Islet of Langerhans (tissue), 1 donor: ENCODE measurements around the gene CD38.
A peak's percentile ranks its signal among the peaks of the same experiment; 100 is the strongest.
"Not testable (repeated sequence)": the region's sequence is repeated elsewhere in the genome, so short reads cannot be mapped to it uniquely, and the experiment has no call there.

ENCODE experiments used
- FAIRE-seq: peaks from one replicate; lab custom pipeline; 2011; peaks lifted over from hg19 to GRCh38; lab: Jason Lieb, UNC

Gene CD38

GRCh38 chr4:15762460-15762859, 15.7 kb upstream of the CD38 start:
- FAIRE-seq, result not testable (repeated sequence)

DNA sequence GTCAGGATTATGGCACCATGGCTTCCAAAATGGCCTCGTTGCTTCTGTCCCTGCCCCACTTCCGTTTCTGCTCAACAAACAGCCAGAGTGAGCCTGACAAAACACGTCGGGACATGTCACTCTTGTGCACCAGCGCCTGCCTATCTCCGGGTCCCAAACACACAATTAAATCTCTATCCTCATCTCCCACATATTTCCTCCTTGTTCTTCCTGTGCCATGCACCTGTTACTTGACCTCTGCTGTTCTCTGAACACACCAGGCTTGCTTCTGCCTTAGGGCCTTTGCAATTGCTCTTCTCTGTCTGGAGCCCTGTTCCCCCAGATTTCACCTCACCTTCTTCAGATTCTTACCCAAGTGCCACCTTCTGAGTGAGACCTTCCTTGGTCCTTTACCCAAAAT, 12.7 kb upstream of the CD38 start:
- FAIRE-seq, result no peak

DNA sequence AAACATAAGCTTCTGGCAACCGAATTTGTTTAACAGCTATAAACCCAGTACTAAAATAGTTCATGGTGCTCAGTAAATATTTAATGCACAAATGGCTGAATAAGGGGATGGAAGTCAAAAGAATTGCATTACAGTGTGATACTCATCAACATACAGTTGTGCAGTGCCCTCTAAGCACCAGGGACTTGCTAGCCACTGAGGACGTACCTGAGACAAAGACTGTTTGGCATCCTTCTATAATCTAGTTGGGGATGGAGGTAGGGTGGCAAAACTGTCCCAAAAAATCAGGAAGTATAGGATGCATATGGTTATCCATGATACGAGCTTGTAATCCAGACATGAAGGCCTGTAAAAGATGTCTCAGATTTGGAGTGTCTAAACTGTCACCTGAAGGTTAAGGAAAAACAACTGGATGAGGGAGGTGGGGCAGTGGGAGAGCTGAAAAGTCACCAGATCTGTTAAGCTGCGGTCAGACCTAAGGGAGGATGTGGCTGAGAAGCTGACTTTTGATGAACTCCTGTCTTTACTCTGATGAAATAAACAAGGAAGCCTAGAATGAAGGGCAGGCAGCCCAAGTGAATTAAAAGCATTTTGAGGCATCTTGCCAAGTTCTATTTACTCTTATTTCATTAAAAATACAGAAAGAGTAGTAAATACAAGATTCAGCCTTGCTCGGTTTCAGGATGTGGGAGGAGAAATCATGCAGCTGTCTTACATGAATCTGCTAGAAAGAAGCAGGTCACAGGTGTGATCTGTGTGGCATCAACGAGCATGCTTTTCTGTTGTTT, 12.0 kb upstream of the CD38 start:
- no peak for FAIRE-seq

- no peak for FAIRE-seq
Observed at GRCh38 chr4:15766821-15767220, 11.3 kb upstream of the CD38 start.

DNA sequence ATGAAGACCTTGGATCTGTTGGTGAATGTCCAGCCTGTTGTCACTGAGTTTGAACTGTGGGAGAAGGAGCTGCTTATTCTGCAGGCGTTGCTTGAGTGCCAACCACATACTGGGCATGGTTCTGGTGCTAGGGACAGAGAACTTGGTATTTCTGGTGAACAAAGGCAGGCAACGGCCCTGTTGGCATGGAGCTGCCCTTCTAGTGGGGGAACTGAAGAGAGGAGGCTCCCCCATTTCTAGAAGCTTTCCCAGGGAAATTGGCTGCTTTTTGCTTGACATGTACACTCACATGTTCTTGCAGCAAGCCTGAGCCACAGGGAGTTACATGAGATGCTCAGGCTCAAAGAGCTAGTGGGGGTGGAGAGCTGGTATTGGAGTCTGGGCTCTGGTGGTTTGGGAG, 8.9 kb upstream of the CD38 start:
- FAIRE-seq, result no peak

DNA sequence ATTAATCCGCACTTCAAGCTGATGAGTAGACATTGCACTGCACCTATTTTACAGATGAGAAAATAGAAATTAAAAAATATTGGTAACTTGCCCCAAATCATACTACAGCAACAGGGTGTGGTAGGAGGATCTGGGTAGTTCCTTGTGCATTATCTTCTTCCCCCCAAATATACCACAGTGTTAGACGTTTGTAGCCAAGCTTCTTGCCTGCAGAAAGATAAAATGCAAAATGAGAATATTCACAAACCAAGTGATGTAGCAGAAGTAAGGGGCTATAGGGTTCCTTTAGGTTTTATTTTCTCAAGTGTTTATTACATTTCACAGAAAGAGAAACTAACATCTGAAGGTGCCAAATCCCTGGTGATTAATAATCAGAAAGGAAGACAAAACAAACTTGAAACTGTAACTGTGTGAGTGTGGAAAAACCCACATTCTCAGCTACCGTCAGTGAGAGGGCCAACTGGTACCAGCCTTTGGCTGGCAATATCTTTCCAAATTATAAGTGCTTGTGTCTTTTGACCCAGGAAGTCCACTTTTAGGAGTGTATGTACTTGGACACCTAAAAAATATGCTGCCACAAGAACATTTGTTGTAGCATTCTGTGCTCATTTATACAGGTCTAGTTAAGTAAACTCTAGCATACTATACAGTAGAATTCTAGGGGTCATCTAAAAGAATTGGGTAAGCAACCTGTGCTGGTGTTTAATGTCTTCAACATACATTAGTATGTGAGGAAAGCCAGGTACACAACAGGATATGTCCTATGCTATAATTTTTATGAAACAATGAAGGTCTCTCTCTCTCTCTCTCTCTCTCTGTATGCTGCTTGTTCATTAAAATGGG, 6.7 kb upstream of the CD38 start:
- FAIRE-seq, result no peak

- no peak for FAIRE-seq
Observed at GRCh38 chr4:15774020-15774420, 4.1 kb upstream of the CD38 start.

- FAIRE-seq, result no peak
Observed at GRCh38 chr4:15776871-15777648, 1.1 kb upstream of the CD38 start.

GRCh38 chr4:15777697-15778288, 335 bp upstream of the CD38 start:
- FAIRE-seq, result no peak

DNA sequence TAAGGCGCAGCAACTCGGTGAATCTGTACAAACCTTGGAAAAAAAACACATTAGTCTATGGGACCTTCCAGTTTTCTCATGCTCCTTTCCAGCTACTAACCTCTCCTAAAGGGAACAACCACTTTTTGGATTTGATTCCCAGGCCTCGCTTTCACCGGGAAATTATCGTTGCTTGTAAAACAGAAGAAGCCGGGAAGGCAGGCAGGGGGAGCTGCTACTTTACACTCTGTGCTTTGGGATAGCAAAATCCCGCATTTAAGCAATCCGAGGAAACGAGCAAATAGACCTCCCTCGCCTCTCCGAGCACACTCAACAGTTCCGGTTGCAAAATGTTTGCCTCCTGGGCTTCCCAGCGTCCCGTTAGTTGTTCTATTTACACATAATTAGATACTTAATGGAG, 1.2 kb downstream of the CD38 start:
- peak; percentile 27 for FAIRE-seq

DNA sequence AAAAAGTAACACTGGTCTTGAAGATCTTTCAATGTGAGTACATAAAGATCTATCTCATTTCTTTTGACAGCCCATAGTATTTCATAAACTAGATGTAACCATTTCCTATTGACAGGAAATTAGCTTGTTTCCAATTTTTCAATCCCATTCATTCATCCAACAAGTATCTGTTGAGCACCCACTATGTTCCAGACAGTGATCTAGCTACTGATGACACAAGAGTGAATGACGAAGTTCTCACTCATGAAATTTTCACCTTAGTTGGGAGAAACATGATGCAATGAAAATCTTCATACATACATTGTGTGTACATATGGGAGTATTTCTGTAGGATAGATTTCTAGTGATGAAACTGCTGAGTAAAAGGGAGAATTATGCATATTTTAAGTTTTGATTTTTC, 1.7 kb downstream of the CD38 start:
- no peak for FAIRE-seq

- FAIRE-seq, result no peak
Observed at GRCh38 chr4:15781427-15782095, 3.4 kb downstream of the CD38 start.

DNA sequence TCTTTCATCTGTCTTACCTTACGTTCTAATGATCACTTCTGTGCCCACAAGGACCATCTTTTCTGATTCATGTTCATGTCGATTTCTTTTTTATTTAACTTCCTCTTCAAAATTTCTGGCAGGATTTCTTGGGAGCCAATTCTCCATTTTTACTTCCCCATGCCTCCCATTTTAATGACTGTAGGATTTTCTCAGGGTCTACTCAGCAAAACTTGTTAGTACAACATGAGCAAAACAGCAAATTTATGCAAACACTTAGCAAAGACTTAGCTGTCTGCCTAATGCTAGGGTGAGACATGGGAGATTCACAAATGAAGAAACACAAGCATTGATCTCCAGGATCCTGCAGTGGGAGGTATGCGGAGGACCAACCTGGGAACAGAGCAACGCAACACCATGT, 5.5 kb downstream of the CD38 start:
- no peak for FAIRE-seq

GRCh38 chr4:15784959-15785634, 7.0 kb downstream of the CD38 start:
- FAIRE-seq, result no peak

DNA sequence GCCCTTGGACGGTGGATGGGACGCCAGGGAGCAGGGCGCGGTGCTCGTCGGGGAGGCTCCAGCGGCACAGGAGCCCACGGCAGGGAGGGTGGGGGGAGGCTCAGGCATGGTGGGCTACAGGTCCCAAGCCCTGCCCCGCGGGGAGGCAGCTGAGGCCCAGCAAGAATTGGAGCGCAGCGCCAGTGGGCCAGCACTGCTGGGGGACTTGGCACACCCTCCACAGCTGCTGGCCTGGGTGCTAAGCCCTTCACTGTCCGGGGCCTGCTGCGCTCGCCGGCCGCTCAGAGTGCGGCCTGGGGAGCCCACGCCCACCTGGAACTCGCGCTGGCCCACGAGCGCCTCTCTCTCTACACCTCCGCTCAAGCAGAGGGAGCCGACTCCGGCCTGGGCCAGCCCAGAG, 8.6 kb downstream of the CD38 start:
- no peak for FAIRE-seq

DNA sequence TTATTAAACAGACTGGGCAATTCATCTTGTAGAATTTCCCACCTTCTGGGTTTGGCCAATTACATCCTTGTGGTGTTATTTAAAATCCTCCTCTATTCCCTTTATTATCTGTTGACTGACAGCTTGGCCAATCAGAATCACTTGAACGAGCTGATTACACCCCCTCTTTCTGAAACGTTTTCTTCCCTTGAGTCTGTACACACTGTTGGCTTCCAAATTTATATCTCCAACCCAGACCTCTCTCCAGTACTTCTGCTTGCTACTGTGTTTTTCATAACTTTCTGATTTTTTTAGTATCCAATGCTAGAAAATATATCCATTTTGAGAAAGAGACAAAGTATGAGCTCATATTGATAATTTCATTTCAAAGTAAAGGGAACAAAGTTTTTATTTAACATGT, 14.8 kb downstream of the CD38 start:
- no peak for FAIRE-seq

DNA sequence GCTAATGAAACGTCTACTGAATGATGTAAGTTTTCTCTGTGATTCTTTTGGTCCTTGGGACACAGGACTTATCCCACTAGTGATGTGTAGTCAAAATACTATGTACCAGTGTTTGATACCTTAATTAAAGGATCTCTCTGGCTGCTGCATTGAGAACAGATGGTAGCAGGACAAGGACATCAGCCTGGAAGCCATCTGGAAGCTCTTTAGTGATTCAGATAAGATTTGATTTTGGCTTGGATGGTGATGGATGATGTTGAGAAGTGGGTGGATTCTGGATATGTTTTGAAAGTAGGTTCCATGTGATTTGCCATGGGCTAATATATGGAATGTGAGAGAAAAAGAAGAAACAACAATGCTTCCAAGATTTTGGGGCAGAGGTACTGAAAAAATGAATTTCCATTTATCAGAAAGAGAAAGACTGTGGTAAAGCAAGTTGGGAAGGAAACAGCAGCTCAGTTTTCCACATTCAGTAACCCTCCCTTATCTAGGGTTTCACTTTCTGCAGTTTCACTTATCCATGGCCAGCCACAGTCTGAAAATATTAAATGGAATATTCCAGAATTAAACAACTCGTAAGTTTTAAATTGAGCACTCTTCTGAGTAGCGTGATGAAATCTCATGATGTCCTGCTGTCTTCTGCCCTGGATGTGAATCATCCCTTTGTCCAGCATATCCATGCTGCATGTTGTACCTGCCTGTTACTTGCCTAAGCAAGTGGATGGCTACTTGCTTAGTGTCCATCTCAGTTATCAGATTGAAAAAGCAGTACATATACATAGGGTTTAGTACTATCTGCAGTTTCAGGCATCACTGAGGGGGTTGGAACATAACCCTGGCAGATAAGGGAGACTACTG, 15.6 kb downstream of the CD38 start:
- FAIRE-seq, result no peak

GRCh38 chr4:15794426-15794825, 16.3 kb downstream of the CD38 start:
- no peak for FAIRE-seq

DNA sequence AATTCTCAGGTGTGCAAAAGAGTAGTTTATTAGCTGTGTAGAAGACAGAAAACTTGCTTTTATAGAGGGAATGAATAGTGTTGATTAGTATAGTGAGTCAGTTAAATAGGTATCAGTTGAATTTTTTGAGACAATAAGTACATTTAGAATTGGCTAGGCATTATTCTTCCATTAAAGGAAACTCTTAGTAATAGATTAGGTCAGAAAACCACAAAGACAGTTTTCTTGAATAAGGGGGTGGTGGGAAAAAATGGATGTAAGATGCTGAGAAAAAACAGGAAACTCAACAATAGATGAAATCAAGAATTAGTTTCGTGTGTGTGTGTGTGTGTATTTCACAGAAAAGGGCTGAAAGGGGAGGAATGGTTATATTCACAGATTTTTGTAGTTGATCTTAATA, 16.8 kb downstream of the CD38 start:
- no peak for FAIRE-seq

DNA sequence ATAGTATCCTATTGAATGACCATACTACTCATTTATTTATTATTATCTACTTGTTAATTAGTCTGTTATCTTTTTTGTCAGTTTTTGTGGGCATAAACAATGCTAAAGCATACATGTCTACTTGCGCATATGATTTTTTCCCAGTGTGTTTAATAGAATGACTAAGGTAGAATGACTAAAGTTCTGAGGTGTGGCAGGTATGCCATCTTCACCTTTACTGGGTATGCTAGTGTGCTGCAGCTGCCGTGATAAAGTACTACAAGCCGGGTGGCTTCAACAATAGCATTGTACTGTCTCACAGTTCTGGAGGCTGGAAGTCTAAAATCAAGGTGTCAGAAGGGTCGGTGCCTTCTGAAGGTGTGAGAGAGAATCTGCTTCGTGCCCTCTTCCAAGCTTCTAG, 19.2 kb downstream of the CD38 start:
- no peak for FAIRE-seq
